Sigmoid colon (tissue), 4 donors: Measurements from ENCODE around the gene KRT74.

Experiments
- EP300 ChIP-seq, 4 donors: sonication (generic); formaldehyde crosslinking; IDR thresholded peaks; one replicate each; pipeline ENCODE4 v1.6.1; 2017; ENCODE audit warnings: antibody characterized with exemption in 4 of 4
- TF ChIP-seq, protein P1 (sequence below), 4 experiments: fragments of 450-650 bp in 3 of 4; fragments of 200-600 bp in 1 of 4; IDR thresholded peaks; one replicate each; pipeline ENCODE4 v1.5.1; 2016 to 2019; ENCODE audit warnings: antibody characterized with exemption in 4 of 4, mild to moderate bottlenecking in 3 of 4, moderate library complexity in 2 of 4

DNA sequence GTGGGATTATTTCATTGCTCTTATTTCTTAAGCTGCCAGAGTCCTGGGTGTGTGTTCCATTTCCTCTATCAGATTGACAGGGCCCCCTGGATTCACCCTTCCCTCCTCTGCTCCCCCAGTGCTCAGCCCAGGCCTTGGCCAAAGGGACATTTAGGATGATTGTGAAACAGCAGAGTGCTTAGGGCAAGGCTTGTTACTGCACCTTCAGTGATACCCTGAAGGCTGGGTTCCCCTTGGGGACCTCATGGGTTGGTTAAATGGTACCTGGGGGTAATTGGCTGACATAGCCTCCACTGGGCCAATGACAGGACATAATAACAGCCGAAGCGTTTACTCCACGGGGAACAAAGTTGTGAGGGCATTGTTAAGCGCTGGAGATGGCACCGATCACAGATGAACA lies 28.9 kb upstream of the KRT74 start:
- TF ChIP-seq, protein P1, sequence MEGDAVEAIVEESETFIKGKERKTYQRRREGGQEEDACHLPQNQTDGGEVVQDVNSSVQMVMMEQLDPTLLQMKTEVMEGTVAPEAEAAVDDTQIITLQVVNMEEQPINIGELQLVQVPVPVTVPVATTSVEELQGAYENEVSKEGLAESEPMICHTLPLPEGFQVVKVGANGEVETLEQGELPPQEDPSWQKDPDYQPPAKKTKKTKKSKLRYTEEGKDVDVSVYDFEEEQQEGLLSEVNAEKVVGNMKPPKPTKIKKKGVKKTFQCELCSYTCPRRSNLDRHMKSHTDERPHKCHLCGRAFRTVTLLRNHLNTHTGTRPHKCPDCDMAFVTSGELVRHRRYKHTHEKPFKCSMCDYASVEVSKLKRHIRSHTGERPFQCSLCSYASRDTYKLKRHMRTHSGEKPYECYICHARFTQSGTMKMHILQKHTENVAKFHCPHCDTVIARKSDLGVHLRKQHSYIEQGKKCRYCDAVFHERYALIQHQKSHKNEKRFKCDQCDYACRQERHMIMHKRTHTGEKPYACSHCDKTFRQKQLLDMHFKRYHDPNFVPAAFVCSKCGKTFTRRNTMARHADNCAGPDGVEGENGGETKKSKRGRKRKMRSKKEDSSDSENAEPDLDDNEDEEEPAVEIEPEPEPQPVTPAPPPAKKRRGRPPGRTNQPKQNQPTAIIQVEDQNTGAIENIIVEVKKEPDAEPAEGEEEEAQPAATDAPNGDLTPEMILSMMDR (IDR thresholded peaks at IDR 0.05): no peak
- TF ChIP-seq EP300 (IDR thresholded peaks at IDR 0.05): no peak
